Measurements from ENCODE around the gene PHACTR3. TPM values are rescaled to one million over a fixed set of nuclear protein-coding genes. Genes with fewer than 3 reads are reported as not detected.

The PHACTR3 gene
- total RNA-seq, 1 experiment from 2014 or later = not detected

GRCh38 chr20:59813126-59813947, 209.0 kb downstream of the PHACTR3 start:
- Histone ChIP-seq H3K36me3 (ENCODE audit: control insufficient read depth in 1 of 2, insufficient read depth in 2 of 2, low read length in 2 of 2) (no peaks in the 10 kb centered on the region), H3K27me3 (ENCODE audit: insufficient read depth, low read length) (peaks cover 14% of the 10 kb centered on the region), H3K9ac (ENCODE audit: low read length) (no peak overlapping the region), H3K9me3 (ENCODE audit: control insufficient read depth in 1 of 2, insufficient read depth in 1 of 2, low read depth in 1 of 2, low read length in 2 of 2) (no peaks in the 10 kb centered on the region), H3K4me2 (ENCODE audit: low read length) (no peak overlapping the region), H3K4me3 (replicated peaks in 1 of 2; ENCODE audit: low read depth in 1 of 2, low read length in 2 of 2) (no peak overlapping the region), H4K20me1 (ENCODE audit: insufficient read depth) (no peaks in the 10 kb centered on the region), H3K79me2 (ENCODE audit: insufficient read depth, low read length) (no peaks in the 10 kb centered on the region), H3K27ac (ENCODE audit: low read depth, low read length) (no peak overlapping the region), H3K4me1 (ENCODE audit: control insufficient read depth in 1 of 2, insufficient read depth in 2 of 2, low read length in 2 of 2) (no peaks in the 10 kb centered on the region), H3K9me2 (ENCODE audit: insufficient read depth) (no peaks in the 10 kb centered on the region), H2AFZ (ENCODE audit: low read depth, low read length, poor library complexity, severe bottlenecking) (no peak overlapping the region)
- intact Hi-C loops (cut with micrococcal nuclease) = no loop called here
- ChIA-PET RAD21 (ENCODE audit: low non-redundant PET in 1 of 2, low total read pairs in 2 of 2, uncharacterized antibody in 2 of 2, unreplicated experiment in 2 of 2) (no interaction called here), CTCF (no interaction called here), POLR2A (no interaction called here)
- DNase-seq (ENCODE audit: low read depth, low spot score) (no peak), ATAC-seq (no peak)
- TF ChIP-seq JUND (IDR thresholded peaks at IDR 0.05) (no peak), ATF3 (IDR thresholded peaks at IDR 0.05) (no peak), CBX3 (IDR thresholded peaks at IDR 0.05; ENCODE audit: low read depth) (no peak), FOSL1 (IDR thresholded peaks at IDR 0.05; ENCODE audit: low read depth) (no peak), TCF7L2 (IDR thresholded peaks at IDR 0.05; ENCODE audit: borderline replicate concordance, extremely low read depth, insufficient read depth, insufficient read length) (no peak), SRF (IDR thresholded peaks at IDR 0.05; ENCODE audit: low read depth) (no peak), RAD21 (IDR thresholded peaks at IDR 0.05; ENCODE audit: low read depth) (no peak), EZH2 (IDR thresholded peaks at IDR 0.05) (no peak), ZFX (IDR thresholded peaks at IDR 0.05) (no peak), SIN3A (IDR thresholded peaks at IDR 0.05; ENCODE audit: low read depth) (no peak), EGR1 (IDR thresholded peaks at IDR 0.05; ENCODE audit: low read depth) (no peak), ZBTB33 (IDR thresholded peaks at IDR 0.05; ENCODE audit: extremely low read depth, insufficient replicate concordance, low read length) (no peak), MAX (IDR thresholded peaks at IDR 0.05) (no peak)
- no TSS peak for BruUV-seq (replicated peaks)

All from HCT116 (cell line).